Globus pallidus (tissue), 1 donor: ENCODE measurements around the gene NEAT1.

Experiments
- DNase-seq: peaks from one replicate; pipeline ENCODE4 v3.0.0-alpha.2; 2015; ENCODE audit warnings: low spot score

NEAT1 gene

DNA sequence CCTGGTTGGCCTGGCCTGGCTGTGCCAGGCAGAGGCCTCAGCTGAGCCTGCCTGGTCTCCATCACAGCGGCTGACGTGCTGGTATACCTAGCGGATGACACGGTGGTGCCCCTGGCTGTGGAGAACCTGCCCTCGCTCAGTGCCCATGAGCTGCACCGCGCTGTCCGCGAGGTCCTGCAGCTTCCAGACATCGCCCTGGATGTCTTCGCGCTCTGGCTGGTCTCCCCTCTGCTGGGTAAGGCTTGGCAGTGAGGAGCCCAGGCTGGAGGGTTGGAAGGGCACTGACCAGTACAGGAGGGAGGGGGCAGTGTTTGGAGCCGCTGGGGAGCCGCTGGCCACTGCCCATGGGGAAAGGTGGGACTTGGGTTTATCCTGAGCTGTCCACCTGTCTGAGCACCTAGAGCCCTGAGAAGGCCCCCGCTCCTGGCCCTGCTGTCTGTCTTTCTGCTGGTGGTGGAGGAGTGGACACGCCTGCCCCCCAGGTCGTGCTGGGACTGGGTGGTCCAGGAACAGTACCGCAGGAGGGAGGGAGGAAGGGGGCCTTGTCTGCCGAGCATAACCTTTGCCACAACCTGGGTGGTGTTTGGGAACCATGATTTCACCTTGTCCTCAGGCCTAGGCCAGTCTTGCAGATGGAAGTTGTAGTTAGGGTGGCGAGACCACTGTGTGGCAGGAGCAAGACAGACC is 33.2 kb upstream of the NEAT1 start:
- DNase-seq: no peak

DNA sequence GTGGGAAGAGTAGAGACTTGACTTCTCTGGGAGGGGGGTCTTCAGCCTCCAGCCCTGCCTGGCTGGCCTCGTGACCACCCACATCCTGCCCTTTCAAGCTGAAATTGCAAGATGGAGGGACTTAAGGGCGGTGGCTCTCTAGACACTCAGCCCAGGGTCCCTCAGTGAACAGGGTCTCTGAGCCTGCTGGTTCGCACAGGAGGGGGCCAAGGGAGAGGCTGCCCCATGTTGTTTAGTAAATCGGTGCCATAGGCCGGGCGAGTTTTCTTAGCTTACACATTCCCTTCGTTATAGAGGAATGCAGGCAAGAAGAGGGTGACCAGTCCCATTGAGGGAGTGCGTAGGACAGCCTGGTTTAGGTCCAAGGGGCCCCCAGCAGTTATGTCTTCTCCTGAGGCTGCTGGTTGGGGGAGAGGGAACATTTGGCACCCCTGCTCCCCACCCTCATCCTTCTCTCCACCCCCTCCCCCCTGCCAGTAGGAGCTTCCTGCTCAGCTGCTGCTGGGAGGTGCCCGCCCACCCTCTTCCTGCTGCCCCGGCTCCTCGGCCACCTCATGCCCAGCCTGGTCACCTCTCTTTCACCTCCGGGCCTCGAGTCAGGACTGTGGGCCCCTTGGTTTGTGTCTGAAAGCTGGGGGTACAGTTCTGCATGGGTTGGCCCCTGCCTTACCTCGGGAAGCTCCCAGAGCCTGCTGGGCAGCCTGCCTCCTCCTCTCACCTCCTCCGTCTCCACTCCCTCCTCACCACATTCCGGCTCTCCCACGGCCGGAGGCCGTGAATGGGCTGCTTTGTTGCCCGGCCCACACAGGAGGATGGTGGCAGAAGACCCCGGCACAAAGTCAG is 32.3 kb upstream of the NEAT1 start:
- DNase-seq: no peak

DNA sequence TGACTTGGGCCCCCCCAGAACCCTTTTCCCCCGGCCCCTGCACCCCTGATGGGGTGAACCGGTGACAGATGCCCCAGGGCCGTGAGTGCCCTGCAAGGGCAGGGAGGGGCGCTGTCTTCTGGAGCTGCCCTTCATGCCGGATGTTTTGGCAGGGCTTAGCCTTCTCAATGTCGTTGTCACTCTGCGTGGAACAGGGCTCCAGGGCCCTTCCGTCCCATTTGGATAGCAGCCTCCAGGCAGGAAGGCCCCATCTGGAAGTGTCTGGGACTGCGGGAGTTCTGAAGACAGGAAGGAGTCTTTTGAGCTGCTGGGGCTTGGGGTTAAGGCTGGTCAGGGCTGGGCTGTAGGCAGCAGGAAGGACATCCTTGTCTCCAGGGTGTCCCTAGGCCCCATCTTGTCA is 31.6 kb upstream of the NEAT1 start:
- DNase-seq: no peak

DNA sequence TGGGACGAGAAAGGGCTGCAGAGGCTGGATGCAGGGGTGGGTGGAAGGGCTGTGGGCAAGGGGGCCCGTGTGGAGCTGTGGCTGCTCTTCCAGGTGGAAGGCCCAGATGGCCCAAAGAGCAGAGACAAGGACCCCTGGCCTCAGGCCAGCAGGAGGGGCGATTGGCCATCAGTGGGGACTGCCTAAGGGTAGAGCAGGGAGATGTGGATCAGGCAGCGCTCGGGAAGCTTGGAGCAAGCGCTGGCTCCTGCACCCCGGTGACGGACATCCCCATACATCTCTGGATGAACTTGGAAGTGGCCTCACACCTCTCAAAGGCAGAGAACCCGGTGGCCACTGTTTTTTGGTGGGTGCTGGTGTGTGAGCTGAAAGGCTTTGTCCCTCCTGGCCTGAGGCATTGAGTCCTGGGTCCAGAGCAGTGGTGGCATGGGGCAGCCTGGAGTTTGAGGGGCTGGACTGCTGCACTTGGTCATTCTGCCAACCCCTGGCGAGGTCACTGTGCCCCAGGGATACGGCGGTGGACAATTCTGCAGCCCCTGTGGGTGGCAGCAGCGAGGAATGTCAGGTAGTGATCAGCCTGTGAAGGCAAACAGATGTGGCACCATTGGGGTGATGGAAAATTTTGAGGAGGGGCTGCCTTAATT is 30.3 kb upstream of the NEAT1 start:
- no peak for DNase-seq

DNA sequence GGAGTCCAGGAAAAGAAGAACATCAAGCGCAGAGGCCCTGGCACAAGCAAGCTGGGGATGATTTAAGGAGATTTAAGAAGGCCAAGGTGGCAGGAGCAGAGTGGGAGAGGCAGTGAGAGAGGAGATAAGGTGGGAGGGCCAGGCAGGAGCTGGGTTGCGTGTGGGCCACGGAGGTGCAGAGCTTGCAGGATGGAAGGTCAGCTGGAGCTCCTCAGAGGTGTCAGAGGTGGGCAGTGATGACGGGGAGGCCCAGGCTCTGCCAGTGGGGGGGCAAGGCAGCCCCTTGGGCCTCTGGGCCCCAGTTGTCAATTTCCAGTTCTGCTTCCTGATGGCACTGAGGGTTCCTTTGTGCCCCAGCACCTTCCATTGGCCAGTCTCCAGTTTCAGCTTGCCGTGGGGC is 29.7 kb upstream of the NEAT1 start:
- DNase-seq: no peak

DNA sequence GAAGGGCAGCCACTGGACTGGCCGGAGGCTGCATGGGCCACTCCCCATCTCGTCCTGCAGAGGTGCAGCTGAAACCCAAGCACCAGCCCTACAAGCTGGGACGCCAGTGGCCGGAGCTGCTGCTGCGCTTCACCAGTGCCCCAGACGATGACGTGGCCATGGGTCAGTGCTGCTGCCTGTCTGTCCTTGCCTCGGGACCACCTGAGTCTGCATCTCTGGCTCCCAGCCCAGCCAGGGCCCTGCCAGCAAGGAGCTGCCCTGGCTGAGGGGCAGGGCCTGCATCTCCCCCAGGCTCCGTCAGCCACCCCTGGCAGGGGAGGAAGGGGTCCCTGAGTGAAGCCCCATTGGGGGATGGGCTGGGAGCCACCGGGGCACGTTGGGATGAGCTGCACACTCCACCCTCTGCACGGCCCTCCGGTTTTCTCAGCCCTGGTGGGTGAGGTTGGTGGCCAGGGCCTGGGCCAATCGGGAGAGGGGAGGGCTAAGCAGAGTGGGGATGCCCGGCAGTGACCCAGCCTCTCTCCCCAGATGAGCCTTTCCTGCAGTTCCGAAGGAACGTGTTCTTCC is 29.0 kb upstream of the NEAT1 start:
- no peak for DNase-seq

DNA sequence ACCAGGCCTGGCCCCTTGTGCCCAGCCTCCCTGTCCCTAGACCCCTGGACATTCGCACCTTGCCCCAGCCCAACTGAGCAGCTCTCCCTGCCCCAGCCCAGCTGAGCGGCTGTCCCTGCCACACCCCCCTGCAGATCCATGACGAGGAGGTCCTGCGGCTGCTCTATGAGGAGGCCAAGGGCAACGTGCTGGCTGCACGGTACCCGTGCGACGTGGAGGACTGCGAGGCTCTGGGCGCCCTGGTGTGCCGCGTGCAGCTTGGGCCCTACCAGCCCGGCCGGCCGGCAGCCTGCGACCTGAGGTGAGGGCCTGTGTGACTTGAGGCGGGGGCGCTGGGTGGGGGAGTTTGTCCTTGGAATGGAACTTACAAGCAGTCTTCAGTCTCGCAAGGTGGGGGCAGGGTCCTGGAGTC is 28.5 kb upstream of the NEAT1 start:
- no peak for DNase-seq

DNA sequence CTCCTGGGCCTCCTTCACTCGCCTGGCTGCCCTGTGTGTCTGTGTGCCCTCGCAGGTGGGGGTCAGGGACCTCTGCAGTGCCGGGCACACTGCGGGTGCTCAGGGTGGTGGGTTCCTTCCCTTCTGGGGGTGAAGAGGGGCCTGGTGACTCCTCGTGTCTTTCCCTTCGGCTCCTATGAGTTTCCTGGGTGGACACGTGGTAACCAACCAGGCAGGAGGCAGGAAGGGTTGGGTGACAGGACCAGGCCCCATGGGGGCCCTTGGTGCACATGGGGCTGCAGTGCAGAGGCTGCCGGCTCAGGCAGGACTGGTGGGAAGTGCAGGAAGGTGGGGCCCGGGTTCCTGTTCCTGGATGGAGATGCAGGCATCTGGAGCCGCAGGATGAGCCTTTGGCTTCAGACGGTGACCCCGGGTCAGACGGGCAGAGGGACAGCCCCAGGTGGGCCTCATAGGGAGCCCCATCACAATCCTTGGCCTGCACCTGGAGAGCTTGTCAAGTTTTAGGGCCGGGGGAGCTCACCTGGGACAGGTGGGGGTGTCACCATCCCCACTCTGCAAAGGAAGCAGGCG is 26.6 kb upstream of the NEAT1 start:
- no peak for DNase-seq

DNA sequence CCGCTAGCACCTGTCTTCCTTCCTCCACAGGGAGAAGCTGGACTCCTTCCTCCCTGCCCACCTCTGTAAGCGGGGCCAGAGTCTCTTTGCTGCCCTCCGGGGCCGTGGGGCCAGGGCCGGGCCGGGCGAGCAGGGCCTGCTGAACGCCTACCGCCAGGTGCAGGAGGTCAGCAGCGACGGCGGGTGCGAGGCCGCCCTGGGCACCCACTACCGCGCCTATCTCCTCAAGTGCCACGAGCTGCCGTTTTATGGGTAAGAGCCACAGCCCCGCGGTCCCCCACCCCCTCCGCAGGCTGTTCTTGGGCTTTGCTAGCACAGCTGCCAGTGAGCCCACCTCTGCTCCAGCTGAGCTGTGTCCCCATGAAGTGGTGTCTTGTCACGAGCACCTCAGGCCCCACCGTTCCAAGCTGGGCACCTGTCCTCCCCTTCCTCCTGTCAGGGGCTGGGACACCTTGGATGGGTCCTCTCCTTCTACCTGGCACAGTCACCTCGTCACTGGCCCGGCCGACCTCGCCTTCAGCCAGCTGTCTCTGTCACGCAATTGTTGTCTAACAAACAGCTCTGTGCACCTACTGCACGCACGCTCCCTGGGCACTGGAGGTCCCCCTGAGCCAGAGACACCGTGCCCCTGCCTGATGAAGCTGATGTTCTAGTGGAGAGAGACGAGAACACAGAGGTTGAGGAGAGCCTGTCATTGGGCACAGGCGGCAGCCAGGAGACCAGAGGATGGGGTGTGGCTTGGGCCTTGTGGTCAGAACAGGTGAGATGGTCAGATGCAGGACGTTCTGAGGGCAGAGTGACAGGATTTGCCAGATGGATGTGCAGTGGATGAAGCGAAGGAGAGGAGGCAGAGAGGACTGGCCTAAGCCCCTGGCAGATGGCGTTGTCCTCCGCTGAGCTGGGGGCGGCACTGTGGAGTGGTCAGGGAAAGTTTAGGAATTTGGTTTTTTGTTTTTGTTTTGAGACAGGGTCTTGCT is 25.5 kb upstream of the NEAT1 start:
- DNase-seq: no peak

DNA sequence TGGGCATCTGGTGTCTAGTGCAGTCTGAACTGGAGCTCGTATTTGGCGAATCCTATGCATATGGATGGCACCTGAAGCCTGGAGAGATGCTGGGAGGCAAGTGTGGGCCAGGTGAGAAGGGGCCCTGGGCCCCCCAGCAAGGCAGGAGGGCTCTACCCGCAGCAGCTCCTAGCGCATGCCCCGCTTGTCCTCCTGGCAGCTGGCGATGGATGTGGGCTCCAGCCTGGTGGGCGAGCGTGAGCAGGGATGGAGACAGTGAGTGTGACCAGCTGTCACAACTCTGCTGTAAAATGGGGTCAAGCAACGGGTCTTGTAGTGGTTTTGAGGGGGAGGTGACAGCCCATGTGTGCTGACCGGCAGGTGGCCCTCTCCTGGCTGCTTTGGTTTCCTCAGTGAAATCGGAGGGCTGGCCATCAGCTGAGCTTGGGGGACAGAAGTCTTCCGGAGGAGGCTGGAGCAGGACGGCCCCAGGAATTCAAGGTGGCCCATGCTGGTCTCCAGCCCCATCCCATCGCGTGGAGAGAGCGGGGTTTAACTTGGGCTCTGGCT is 24.2 kb upstream of the NEAT1 start:
- no peak for DNase-seq

DNA sequence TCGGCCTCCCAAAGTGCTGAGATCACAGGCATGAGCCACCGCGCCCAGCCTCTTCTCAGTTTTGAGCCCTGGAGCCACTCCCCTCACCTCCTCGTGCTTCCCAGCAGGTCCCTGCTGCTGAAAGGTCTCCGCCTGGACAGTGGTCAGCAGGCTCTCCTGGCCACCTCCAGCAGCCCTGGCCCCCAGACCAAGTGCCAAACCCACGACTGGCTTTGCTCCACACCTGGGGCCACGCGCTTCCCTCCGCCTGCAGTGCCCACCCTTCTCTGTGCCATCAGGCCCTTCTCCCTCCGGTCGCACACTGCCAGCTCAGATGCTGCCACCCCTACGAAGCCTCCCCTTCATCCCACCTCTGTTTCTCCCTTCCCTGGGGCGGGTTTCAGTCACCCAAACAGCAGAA is 23.3 kb upstream of the NEAT1 start:
- DNase-seq: no peak

DNA sequence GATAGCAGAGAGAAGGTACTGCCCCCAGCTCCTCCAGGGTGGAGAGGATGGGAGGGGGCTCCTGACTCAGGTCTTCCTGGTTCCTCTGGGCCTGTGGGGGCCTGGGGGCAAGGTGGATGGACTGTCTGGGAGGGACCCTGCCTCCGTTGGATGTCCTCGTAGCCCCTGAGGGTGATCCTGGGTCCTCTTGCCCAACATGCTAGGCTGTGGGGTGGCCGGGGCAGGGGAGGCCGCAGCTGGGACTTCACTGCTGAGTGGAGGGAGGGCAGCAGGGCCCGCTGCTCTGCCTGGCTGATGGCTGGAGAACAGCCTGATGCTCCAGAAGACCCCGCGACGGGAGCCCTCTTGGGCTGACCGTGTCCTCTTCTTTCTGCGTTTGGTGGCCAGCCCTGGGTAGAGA is 22.8 kb upstream of the NEAT1 start:
- no peak for DNase-seq

DNA sequence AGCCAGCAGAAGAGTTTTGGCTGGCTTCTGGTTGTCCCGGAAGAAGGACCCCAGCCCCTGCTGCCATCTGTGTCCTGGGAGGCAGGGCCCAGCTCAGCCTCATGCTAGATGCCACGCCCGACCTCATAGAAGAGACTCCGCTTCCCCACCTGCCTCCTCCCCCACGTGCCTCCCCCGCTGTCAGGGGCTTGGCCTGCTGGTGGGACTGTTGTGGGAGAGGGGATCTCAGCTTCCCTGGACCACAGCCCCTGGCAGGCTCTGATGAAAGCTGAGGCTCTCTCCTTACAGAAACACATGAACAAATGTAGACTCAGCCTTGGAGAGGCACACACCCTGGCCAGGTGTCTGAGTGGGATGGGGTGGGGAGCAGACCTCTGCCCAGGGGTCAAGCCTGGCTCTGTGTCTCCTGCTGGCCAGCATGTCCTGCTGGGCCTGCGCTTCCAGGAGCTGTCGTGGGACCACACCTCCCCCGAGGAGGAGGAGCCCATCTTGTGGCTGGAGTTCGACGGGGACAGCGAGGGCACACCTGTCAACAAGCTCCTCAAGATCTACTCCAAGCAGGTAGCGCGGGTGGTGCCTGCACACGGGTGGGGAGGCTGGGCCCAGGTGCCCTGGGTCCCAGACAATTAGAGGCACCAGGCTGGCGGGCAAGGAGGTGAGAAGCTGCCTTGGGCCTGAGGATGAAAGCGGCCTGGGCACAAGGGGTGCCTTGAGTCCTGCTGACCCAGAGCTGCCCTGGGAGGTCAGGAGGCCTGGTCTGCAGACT is 22.1 kb upstream of the NEAT1 start:
- no peak for DNase-seq

DNA sequence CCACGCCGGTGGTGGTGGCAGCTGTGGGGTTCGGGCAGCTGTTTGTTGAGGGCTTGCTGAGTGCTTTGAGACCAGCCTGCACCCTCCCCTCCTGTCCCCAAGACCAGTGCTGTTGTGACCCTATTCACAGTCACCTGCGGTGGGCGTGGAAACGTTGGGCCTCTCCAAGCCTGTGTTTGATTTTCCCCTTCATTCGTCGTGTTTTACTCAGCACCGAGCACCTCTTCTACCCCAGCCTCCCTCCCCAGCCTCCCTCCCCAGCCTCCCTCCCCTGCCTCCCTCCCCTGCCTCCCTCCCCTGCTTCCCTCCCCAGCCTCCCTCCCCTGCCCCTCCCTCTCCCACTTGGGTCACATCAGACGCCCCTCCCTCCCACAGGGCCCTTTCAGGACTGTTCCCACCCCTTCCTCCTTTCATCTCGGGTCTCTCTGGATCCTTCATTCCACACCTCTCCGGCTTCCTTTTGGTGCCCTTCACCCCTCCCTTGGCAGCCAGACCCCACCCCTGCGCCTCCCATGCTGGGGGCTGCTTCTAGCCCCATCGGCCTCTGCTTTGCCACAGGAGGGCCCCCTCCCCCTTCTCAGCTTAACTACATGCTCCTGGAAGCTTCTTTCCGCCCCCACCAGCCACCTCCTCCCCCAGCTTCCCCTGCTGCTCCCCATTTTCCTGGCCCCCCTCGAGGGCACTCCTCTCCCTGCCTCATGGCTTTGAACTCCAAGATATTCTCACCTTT is 21.4 kb upstream of the NEAT1 start:
- DNase-seq: no peak

DNA sequence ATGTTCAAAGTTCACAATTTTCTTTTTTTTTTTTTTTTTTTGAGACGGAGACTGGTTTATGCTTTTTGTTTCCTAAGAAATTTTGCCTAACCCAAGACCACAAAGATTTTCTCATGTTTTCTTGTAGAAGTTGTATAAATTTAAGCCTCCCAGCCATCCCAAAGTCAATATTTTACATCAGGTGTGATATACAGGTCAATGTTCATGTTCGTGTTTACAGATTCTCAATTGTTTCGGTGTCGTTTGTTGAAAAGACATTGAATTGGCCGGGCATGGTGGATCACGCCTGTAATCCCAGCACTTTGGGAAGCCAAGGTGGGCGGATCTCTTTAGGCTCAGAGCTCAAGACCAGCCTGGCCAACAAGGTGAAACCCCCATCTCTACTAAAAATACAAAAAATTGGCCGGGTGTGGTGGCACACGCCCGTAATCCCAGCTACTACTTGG is 20.8 kb upstream of the NEAT1 start:
- DNase-seq: no peak

DNA sequence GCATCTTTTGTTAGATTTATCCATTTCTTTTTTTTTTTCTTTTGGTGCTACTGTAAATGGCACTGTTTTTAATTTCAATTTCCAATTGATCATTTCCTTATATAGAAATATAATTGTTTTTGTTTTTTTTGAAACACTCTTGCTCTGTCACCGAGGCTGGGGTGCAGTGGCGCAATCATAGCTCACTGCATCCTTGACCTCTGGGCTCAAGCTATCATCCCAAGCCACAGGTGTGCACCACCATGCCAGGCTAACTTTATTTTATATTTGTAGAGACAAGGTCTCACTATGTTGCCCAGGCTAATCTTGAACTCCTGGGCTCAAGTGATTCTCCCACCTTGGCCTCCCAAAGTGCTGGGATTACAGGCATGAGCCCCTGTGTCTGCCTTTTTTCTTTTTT is 19.8 kb upstream of the NEAT1 start:
- DNase-seq: no peak

DNA sequence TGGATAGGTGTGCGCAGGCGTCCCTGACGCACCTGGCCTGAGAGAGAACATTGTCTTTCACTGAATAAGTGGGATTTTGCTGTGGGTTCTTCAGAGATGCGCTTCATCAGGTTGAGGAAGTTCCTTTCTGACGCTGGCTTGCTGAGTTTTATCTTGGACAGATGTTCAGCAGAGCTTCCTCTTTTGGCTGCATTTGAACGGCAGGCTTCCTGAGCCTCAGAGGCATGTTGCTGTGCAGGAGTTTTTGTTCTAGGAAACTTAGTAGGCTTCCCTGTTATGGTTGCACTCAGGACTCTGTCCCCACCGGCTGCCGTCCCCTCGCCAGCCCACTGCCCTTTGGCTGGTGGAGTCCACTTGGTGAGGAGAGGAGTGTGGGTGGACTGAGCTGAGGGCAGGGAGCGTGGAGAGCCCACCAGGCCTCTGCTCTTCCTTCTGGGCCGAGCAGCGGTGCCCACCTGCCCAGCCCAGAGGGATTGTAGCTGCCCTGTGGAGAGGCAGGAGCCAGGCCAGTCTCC is 18.9 kb upstream of the NEAT1 start:
- DNase-seq: peak; percentile 42

DNA sequence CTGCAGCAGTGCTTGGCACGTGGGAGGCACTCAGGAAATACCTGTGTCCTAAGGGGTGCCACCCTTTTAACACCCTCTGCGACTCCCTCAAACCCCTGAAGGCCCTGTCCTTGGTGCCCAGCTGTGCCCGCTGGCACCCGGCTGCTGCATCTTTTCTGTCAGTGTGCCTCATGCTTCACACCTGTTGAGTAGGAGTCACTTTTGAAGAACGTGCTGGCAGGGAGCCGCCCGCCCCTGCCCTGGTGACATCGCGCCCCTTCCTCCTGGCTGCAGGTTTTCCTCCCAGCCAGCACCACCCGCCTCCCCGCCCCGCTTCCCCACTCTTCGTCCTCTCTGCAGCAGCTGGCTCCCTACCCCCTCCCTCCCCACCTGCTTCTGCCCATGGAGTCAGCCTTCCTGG is 18.4 kb upstream of the NEAT1 start:
- no peak for DNase-seq

DNA sequence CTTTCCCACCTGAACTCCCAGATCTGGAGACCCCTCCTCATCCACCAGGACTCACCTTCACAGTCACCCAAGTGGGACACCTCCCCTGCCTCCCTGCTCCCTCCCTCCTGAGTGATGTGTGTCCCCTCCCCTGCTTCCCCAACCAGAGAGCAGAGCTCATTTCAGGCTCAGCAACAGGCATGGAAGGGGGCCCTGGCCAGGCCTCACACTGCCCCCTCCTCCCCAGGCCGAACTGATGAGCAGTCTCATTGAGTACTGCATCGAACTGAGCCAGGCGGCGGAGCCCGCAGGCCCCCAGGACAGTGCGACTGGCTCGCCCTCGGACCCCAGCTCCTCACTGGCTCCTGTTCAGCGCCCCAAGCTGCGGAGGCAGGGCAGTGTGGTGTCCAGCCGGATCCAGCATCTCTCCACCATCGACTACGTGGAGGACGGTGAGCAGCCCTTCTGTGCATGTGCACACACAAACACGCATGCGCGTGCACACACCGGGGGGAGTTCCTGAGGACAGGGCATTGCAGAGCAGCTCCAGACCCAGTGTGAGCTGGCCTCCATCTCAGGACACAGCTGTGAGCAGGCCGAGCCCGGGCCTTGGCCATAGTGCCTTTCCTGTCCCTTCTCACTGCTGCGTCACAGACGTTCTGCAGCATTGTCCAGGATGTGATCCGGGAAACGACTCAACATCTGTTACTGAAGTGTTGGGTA is 17.8 kb upstream of the NEAT1 start:
- DNase-seq: no peak
